Neural progenitor cell (in vitro differentiated cells): ENCODE results near the gene FASTKD3.

ENCODE experiments used
- EZH2 ChIP-seq: fragments of 200-600 bp; sonication (generic); IDR thresholded peaks from 2 replicates; pipeline ENCODE4 v1.6.1; 2017; ENCODE audit warnings: antibody characterized with exemption, mild to moderate bottlenecking, moderate library complexity
- EZH2phosphoT487 ChIP-seq: fragments of 200-600 bp; sonication (generic); IDR thresholded peaks from 2 replicates; pipeline ENCODE4 v1.6.1; 2017; ENCODE audit warnings: antibody characterized with exemption
- TF ChIP-seq, protein P1 (sequence below): fragments of 200-600 bp; sonication (generic); IDR thresholded peaks from 2 replicates; pipeline ENCODE4 v1.5.1; 2017; ENCODE audit warnings: antibody characterized with exemption, mild to moderate bottlenecking

DNA sequence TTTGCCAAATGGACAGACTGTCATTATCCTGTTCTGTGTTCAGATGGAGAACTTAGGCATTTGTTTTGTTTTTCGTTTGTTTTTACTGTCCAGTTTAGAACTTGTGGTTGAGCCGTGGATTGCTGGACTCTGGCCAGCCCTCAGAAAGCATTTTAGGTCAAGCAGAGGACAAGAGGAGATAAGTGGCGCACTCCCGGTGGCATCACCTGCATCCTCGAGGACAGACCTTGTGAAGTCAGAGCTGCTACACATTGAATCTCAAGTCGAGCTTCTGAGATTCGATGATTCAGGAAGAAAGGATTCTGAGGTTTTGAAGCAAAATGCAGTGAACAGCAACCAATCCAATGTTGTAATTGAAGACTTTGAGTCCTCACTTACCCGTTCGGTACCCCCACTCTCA lies 9.0 kb upstream of the FASTKD3 start:
- TF ChIP-seq, protein P1, sequence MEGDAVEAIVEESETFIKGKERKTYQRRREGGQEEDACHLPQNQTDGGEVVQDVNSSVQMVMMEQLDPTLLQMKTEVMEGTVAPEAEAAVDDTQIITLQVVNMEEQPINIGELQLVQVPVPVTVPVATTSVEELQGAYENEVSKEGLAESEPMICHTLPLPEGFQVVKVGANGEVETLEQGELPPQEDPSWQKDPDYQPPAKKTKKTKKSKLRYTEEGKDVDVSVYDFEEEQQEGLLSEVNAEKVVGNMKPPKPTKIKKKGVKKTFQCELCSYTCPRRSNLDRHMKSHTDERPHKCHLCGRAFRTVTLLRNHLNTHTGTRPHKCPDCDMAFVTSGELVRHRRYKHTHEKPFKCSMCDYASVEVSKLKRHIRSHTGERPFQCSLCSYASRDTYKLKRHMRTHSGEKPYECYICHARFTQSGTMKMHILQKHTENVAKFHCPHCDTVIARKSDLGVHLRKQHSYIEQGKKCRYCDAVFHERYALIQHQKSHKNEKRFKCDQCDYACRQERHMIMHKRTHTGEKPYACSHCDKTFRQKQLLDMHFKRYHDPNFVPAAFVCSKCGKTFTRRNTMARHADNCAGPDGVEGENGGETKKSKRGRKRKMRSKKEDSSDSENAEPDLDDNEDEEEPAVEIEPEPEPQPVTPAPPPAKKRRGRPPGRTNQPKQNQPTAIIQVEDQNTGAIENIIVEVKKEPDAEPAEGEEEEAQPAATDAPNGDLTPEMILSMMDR = no peak
- no peak for TF ChIP-seq EZH2
- TF ChIP-seq EZH2phosphoT487 = no peak
